HG02852 (cell line): ENCODE measurements around the gene MYBPC1.
"Not testable (repeated sequence)": the region's sequence is repeated elsewhere in the genome, so short reads cannot be mapped to it uniquely, and the experiment has no call there.

Source experiments
- ATAC-seq: cut with Tn5 transposase; IDR thresholded peaks from one replicate; pipeline ENCODE4 v1.9.1; 2021; ENCODE audit warnings: mild to moderate bottlenecking, moderate library complexity; ENCODE audit not compliant: unreplicated experiment

Gene MYBPC1

GRCh38 chr12:101594700-101595099 is at the start of gene MYBPC1:
TSS of gene MYBPC1 (plus strand) at chr12:101594971. CDS start at chr12:101595071, 100 bp downstream.
- ATAC-seq: no peak

GRCh38 chr12:101551362-101552114 is 43.2 kb upstream of the MYBPC1 start:
- no peak for ATAC-seq

GRCh38 chr12:101552277-101552676 is 42.5 kb upstream of the MYBPC1 start:
- ATAC-seq: no peak

GRCh38 chr12:101557094-101557493 is 37.7 kb upstream of the MYBPC1 start:
- ATAC-seq: no peak

GRCh38 chr12:101558726-101559125 is 36.0 kb upstream of the MYBPC1 start:
- ATAC-seq: not testable (repeated sequence)

GRCh38 chr12:101563212-101563611 is 31.6 kb upstream of the MYBPC1 start:
- no peak for ATAC-seq

- no peak for ATAC-seq
Observed at GRCh38 chr12:101564912-101565311, 29.9 kb upstream of the MYBPC1 start.

GRCh38 chr12:101566318-101566717 is 28.5 kb upstream of the MYBPC1 start:
- ATAC-seq: no peak

GRCh38 chr12:101567918-101568317 is 26.9 kb upstream of the MYBPC1 start:
- ATAC-seq: no peak

- no peak for ATAC-seq
Observed at GRCh38 chr12:101570047-101570446, 24.7 kb upstream of the MYBPC1 start.

GRCh38 chr12:101571105-101571504 is 23.7 kb upstream of the MYBPC1 start:
- no peak for ATAC-seq

- no peak for ATAC-seq
Observed at GRCh38 chr12:101573743-101574142, 21.0 kb upstream of the MYBPC1 start.

GRCh38 chr12:101578417-101578816 is 16.4 kb upstream of the MYBPC1 start:
- ATAC-seq: no peak

GRCh38 chr12:101581190-101581589 is 13.6 kb upstream of the MYBPC1 start:
- ATAC-seq: no peak

- no peak for ATAC-seq
Observed at GRCh38 chr12:101582937-101583336, 11.8 kb upstream of the MYBPC1 start.

- no peak for ATAC-seq
Observed at GRCh38 chr12:101590383-101590782, 4.4 kb upstream of the MYBPC1 start.

GRCh38 chr12:101591781-101592180 is 3.0 kb upstream of the MYBPC1 start:
- ATAC-seq: no peak

GRCh38 chr12:101592448-101592847 is 2.3 kb upstream of the MYBPC1 start:
- no peak for ATAC-seq

GRCh38 chr12:101592921-101593320 is 1.9 kb upstream of the MYBPC1 start:
- no peak for ATAC-seq

GRCh38 chr12:101596172-101596571 is 1.4 kb downstream of the MYBPC1 start:
- ATAC-seq: no peak

- no peak for ATAC-seq
Observed at GRCh38 chr12:101597164-101597563, 2.4 kb downstream of the MYBPC1 start.

GRCh38 chr12:101598483-101598882 is 3.7 kb downstream of the MYBPC1 start:
- no peak for ATAC-seq

- ATAC-seq: no peak
Observed at GRCh38 chr12:101599311-101599710, 4.5 kb downstream of the MYBPC1 start.
